AG09309 (cell line): Measurements from ENCODE around the gene RASA3.
A peak's percentile ranks its signal among the peaks of the same experiment; 100 is the strongest.

Experiments
- DNase-seq: peaks from one replicate; pipeline ENCODE4 v3.0.0-alpha.2; 2010; ENCODE audit warnings: low read depth
- H3K4me3 ChIP-seq: 2 replicates; pipeline ENCODE4 v1.5.1; 2011; ENCODE audit warnings: mild to moderate bottlenecking, low read depth, low read length, moderate library complexity; ENCODE audit not compliant: control insufficient read depth
- CTCF ChIP-seq: IDR thresholded peaks from 2 replicates; pipeline ENCODE4 v1.5.1; 2011; ENCODE audit warnings: mild to moderate bottlenecking, low read depth, low read length, inconsistent platforms; ENCODE audit not compliant: insufficient read depth, control insufficient read depth; ENCODE audit errors: missing control alignments

The RASA3 gene

DNA sequence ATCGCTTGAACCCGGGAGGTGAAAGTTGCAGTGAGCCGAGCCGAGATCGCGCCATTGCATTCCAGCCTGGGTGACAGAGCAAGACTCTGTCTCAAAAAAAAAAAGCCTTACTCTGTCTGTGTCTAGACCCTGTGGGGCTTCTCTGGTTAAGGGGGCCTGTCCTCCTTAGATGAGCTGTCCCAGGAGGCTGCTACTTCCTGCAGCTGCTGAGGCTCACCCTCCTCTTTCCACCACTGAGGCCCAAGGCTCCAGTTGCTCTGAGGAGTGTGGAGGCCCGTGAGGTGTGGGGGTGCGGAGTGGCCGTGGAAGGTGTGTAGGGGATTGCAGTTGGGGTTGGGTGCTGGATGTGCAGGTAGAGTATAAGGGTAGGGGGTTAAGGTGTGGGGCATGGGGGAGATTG lies 22.1 kb upstream of the RASA3 start:
- DNase-seq = no peak
- H3K4me3 ChIP-seq = no peak overlapping the region
- no peak for TF ChIP-seq CTCF

- TF ChIP-seq CTCF = no peak
- no peak overlapping the region for H3K4me3 ChIP-seq
- no peak for DNase-seq
Measured at GRCh38 chr13:114153485-114154080, 21.2 kb upstream of the RASA3 start.

DNA sequence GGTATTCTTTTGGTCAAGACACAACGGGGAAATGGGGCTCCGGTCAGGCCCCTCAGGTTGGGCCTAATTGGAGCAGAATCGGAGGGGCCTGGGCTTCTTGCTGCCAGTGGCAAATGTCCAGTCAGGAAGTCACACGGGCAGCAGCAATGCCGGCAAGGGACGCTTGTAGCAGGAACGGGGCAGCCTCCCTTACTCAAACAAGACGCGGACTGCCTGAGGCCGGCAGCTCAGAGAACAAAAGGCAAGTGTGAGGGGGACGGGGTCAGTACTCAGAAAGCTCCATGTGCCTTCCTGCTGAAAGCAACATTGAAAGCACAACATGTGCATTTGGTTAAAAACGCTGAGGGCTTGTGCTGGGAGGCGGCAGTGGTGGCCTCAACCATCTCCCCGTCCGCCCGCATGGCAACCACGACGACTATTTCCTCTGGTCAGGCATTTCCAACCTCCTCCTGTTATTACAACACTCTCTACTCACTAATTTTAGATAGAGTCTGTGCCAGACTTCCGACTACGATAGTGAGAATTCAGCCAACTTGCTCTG lies 20.5 kb upstream of the RASA3 start:
- DNase-seq = peak; percentile 41
- TF ChIP-seq CTCF = no peak
- no peak overlapping the region for H3K4me3 ChIP-seq

- no peak for TF ChIP-seq CTCF
- DNase-seq = no peak
Measured at GRCh38 chr13:114152285-114152645, 19.8 kb upstream of the RASA3 start.

GRCh38 chr13:114151565-114152284 lies 19.3 kb upstream of the RASA3 start:
- TF ChIP-seq CTCF = no peak
- DNase-seq = no peak
- no peak overlapping the region for H3K4me3 ChIP-seq

More at GRCh38 chr13:114152285-114152645, 19.8 kb upstream of the RASA3 start:
- no peak overlapping the region for H3K4me3 ChIP-seq

DNA sequence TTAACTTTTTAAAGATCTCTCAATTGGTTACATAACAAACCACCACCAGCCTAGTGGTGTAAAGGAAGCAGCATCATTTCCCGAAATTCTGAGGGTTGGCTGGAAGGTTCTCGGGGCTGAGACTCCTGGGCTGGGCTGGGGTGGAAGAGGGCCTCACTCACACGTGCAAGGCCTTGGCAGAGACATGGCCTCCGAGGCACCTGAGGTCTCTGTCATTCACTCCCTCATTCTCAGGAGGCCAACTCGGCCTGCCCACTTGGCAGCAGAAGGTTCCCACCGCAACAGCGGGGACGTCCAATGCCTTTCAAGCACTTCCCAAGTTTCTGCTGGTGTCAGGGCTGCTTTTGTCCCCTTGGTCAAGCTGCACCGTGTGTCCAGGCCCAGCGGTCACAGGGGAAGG lies 18.6 kb upstream of the RASA3 start:
- no peak overlapping the region for H3K4me3 ChIP-seq
- no peak for TF ChIP-seq CTCF
- no peak for DNase-seq
